GM19193 (cell line): ENCODE measurements around the gene TOR1AIP1.

Experiments used
- POLR2A ChIP-seq: IDR thresholded peaks from 4 replicates; pipeline ENCODE4 v1.6.1; 2011; ENCODE audit not compliant: insufficient read depth, insufficient read length; ENCODE audit errors: extremely low read depth

The TOR1AIP1 gene

GRCh38 chr1:179924268-179924667, 42.2 kb downstream of the TOR1AIP1 start:
- TF ChIP-seq POLR2A, result no peak

GRCh38 chr1:179925302-179925701, 43.2 kb downstream of the TOR1AIP1 start:
- TF ChIP-seq POLR2A, result no peak

- no peak for TF ChIP-seq POLR2A
Observed at GRCh38 chr1:179925922-179926849, 44.1 kb downstream of the TOR1AIP1 start.

GRCh38 chr1:179926850-179927205, 44.7 kb downstream of the TOR1AIP1 start:
- TF ChIP-seq POLR2A, result no peak

- no peak for TF ChIP-seq POLR2A
Observed at GRCh38 chr1:179929955-179930798, 48.1 kb downstream of the TOR1AIP1 start.

- TF ChIP-seq POLR2A, result no peak
Observed at GRCh38 chr1:179930867-179931266, 48.8 kb downstream of the TOR1AIP1 start.

- TF ChIP-seq POLR2A, result no peak
Observed at GRCh38 chr1:179933219-179933618, 51.1 kb downstream of the TOR1AIP1 start.

GRCh38 chr1:179935909-179936496, 53.9 kb downstream of the TOR1AIP1 start:
- no peak for TF ChIP-seq POLR2A

GRCh38 chr1:179937668-179938254, 55.7 kb downstream of the TOR1AIP1 start:
- no peak for TF ChIP-seq POLR2A

GRCh38 chr1:179938752-179939151, 56.7 kb downstream of the TOR1AIP1 start:
- TF ChIP-seq POLR2A, result no peak

- no peak for TF ChIP-seq POLR2A
Observed at GRCh38 chr1:179939941-179940340, 57.9 kb downstream of the TOR1AIP1 start.

- no peak for TF ChIP-seq POLR2A
Observed at GRCh38 chr1:179941454-179941853, 59.4 kb downstream of the TOR1AIP1 start.

GRCh38 chr1:179950651-179951050, 68.6 kb downstream of the TOR1AIP1 start:
- TF ChIP-seq POLR2A, result no peak

GRCh38 chr1:179951383-179952144, 69.5 kb downstream of the TOR1AIP1 start:
- no peak for TF ChIP-seq POLR2A
